A549 (cell line): ENCODE results near the gene HERPUD2. TPM values are rescaled to one million over a fixed set of nuclear protein-coding genes. Genes with fewer than 3 reads are reported as not detected.
"Not testable (repeated sequence)": the region's sequence is repeated elsewhere in the genome, so short reads cannot be mapped to it uniquely, and the experiment has no call there.

Source experiments
- ATAC-seq, 2 experiments: fragments of 200-7000 bp in 1 of 2; fragments of >200 bp in 1 of 2; cut with Nextera tagmentation in 1 of 2; cut with Tn5 transposase in 1 of 2; 3 replicates each; pipeline versions ENCODE4 v1.8.0 to v1.9.1; 2018 to 2020; ENCODE audit warnings: mild to moderate bottlenecking in 1 of 2, moderate library complexity in 1 of 2
- CTCF ChIA-PET: fragments of 300-600 bp; sonication (Branson Sonifier 250); formaldehyde crosslinking; extraction: SDS; loops from one replicate; lab custom pipeline; 2021; ENCODE audit warnings: antibody characterized with exemption, inconsistent platforms; lab: Yijun Ruan, JAX
- POLR2A ChIA-PET: fragments of 350-600 bp; formaldehyde crosslinking; extraction: SDS; loops from one replicate; lab custom pipeline; 2021; ENCODE audit warnings: antibody characterized with exemption, inconsistent platforms; lab: Yijun Ruan, JAX
- DNase-seq, 2 experiments: peaks; one replicate each; pipeline versions ENCODE4 v3.0.0 to v3.0.0-alpha.2; 2011 to 2016; ENCODE audit warnings: low read depth in 1 of 2, low spot score in 1 of 2
- FAIRE-seq: peaks from 2 replicates; lab custom pipeline; 2011; peaks lifted over from hg19 to GRCh38; lab: Jason Lieb, UNC
- H3K27ac ChIP-seq, 2 experiments: fragments of >200 bp; sonication (Bioruptor Twin); formaldehyde crosslinking; 3 replicates each; pipeline ENCODE4 v1.5.1; 2016 to 2017
- H3K4me1 ChIP-seq: fragments of >200 bp; sonication (Bioruptor Twin); formaldehyde crosslinking; 3 replicates; pipeline ENCODE4 v1.6.1; 2016
- H3K4me2 ChIP-seq: fragments of >200 bp; sonication (Bioruptor Twin); formaldehyde crosslinking; 3 replicates; pipeline ENCODE4 v1.6.1; 2016
- H3K4me3 ChIP-seq: fragments of >200 bp; sonication (Bioruptor Twin); formaldehyde crosslinking; 3 replicates; pipeline ENCODE4 v1.5.1; 2016
- H3K9me3 ChIP-seq: fragments of >200 bp; sonication (Bioruptor Twin); formaldehyde crosslinking; 3 replicates; pipeline ENCODE4 v1.6.1; 2016
- CHD2 ChIP-seq: fragments of 150-350 bp; IDR thresholded peaks from 2 replicates; pipeline ENCODE4 v1.6.1; 2014; ENCODE audit warnings: low read length; ENCODE audit not compliant: partially characterized antibody
- CHD4 ChIP-seq: fragments of 200-600 bp; sonication (generic); IDR thresholded peaks from 2 replicates; pipeline ENCODE4 v1.6.1; 2016; ENCODE audit warnings: antibody characterized with exemption, mild to moderate bottlenecking, borderline replicate concordance
- CTCF ChIP-seq: fragments of >200 bp; sonication (Bioruptor Twin); formaldehyde crosslinking; IDR thresholded peaks from 3 replicates; pipeline ENCODE4 v1.5.1; 2016
- EHMT2 ChIP-seq: fragments of 200-600 bp; sonication (generic); IDR thresholded peaks from 2 replicates; pipeline ENCODE4 v1.6.1; 2016; ENCODE audit warnings: antibody characterized with exemption, low read depth, mild to moderate bottlenecking, moderate library complexity
- ESRRA ChIP-seq: fragments of 150-350 bp; IDR thresholded peaks from 2 replicates; pipeline ENCODE4 v1.6.1; 2014; ENCODE audit warnings: mild to moderate bottlenecking, low read length, borderline replicate concordance
- FOSL2 ChIP-seq, 2 experiments: fragments of 450-650 bp in 1 of 2; fragments of >200 bp in 1 of 2; sonication (Bioruptor Twin) in 1 of 2; formaldehyde crosslinking; IDR thresholded peaks; 2 replicates each; pipeline versions ENCODE4 v1.5.0 to v1.6.1; 2016 to 2020; ENCODE audit warnings: mild to moderate bottlenecking in 1 of 2, moderate library complexity in 1 of 2
- GATA3 ChIP-seq: IDR thresholded peaks from 2 replicates; pipeline ENCODE4 v1.6.1; 2012; ENCODE audit warnings: borderline replicate concordance
- HDAC2 ChIP-seq: fragments of 200-600 bp; sonication (generic); IDR thresholded peaks from 2 replicates; pipeline ENCODE4 v1.6.1; 2016
- HOXA7 ChIP-seq: fragments of 250-450 bp; sonication (Bioruptor Pico); IDR thresholded peaks from 2 replicates; pipeline ENCODE4 v1.5.0; 2020; ENCODE audit warnings: mild to moderate bottlenecking, moderate library complexity
- JUNB ChIP-seq: fragments of >200 bp; sonication (Bioruptor Twin); formaldehyde crosslinking; IDR thresholded peaks from 2 replicates; pipeline ENCODE4 v1.6.1; 2016
- KDM1A ChIP-seq: fragments of 200-600 bp; sonication (generic); IDR thresholded peaks from 2 replicates; pipeline ENCODE4 v1.6.1; 2016; ENCODE audit warnings: low read depth, mild to moderate bottlenecking
- KDM5A ChIP-seq: fragments of 200-600 bp; sonication (generic); IDR thresholded peaks from 2 replicates; pipeline ENCODE4 v1.6.1; 2016; ENCODE audit warnings: antibody characterized with exemption, mild to moderate bottlenecking
- MAFK ChIP-seq: fragments of 450-650 bp; IDR thresholded peaks from 2 replicates; pipeline ENCODE4 v1.6.1; 2014; ENCODE audit not compliant: partially characterized antibody
- MAX ChIP-seq: IDR thresholded peaks from 2 replicates; pipeline ENCODE4 v1.6.1; 2012
- NFE2L2 ChIP-seq: fragments of 150-350 bp; conservative IDR thresholded peaks from 2 replicates; pipeline ENCODE4 v1.6.1; 2014; ENCODE audit warnings: low read length
- POLR2AphosphoS2 ChIP-seq: conservative IDR thresholded peaks from 2 replicates; pipeline ENCODE4 v1.6.1; 2012; ENCODE audit warnings: low read length, improper control_type of control experiment, inconsistent platforms
- RARB ChIP-seq: fragments of 250-450 bp; sonication (Bioruptor Pico); IDR thresholded peaks from 2 replicates; pipeline ENCODE4 v1.8.0; 2021; ENCODE audit warnings: mild to moderate bottlenecking, moderate library complexity
- RFX5 ChIP-seq: fragments of 450-650 bp; IDR thresholded peaks from 2 replicates; pipeline ENCODE4 v1.7.1; 2014; ENCODE audit warnings: antibody characterized with exemption, mild to moderate bottlenecking, moderate library complexity
- SMC3 ChIP-seq: fragments of >200 bp; sonication (Bioruptor Twin); formaldehyde crosslinking; IDR thresholded peaks from 3 replicates; pipeline ENCODE4 v1.6.1; 2018; ENCODE audit warnings: inconsistent platforms
- TFCP2L1 ChIP-seq: fragments of 250-450 bp; sonication (Bioruptor Pico); IDR thresholded peaks from 2 replicates; pipeline ENCODE4 v1.5.0; 2021; ENCODE audit warnings: mild to moderate bottlenecking
- TP53 ChIP-seq: fragments of 250-450 bp; sonication (Bioruptor Pico); IDR thresholded peaks from 2 replicates; pipeline ENCODE4 v1.5.0; 2021; ENCODE audit warnings: mild to moderate bottlenecking, moderate library complexity
- ZC3H11A ChIP-seq: fragments of 450-650 bp; IDR thresholded peaks from 2 replicates; pipeline ENCODE4 v1.6.1; 2014; ENCODE audit warnings: antibody characterized with exemption, mild to moderate bottlenecking
- ZSCAN20 ChIP-seq: fragments of 250-450 bp; sonication (Bioruptor Pico); IDR thresholded peaks from 2 replicates; pipeline ENCODE4 v1.8.0; 2022; ENCODE audit warnings: mild to moderate bottlenecking, moderate library complexity
- WGBS: methylation state at CpG from one replicate; pipeline ENCODE4 v1.1.6; 2017; ENCODE audit errors: missing lambda C conversion rate; 5-methylcytosine and 5-hydroxymethylcytosine counted together
- polyA plus RNA-seq, 4 experiments: library from polyadenylated mRNA; depleted of rRNA in 3 of 4; stranded (reverse); fragments of >200 nt; fragmentation: RNase III in 1 of 4; extraction: RNeasy Plus Mini Kit Qiagen cat#74134 plus additional on column Dnase treatment in 1 of 4; gene quantifications; 2 replicates in 3 of 4; 3 replicates in 1 of 4; pipeline ENCODE4 v1.2.3, GENCODE V29; 2011 to 2017
- TF ChIP-seq, protein P1 (sequence below): fragments of 200-600 bp; sonication (generic); IDR thresholded peaks from 2 replicates; pipeline ENCODE4 v1.6.1; 2016; ENCODE audit warnings: antibody characterized with exemption, mild to moderate bottlenecking, moderate library complexity

The HERPUD2 gene
- polyA plus RNA-seq, 2 of the 4 experiments (the other 2 are of a cell fraction), result 13.2 to 34.8 TPM

- 93% methylated on average over 3 of the region's 3 CpGs for WGBS
- Histone ChIP-seq H3K4me2 (no peak overlapping the region), H3K27ac (no peak overlapping the region), H3K4me1 (no peaks in the 10 kb centered on the region), H3K9me3 (no peaks in the 10 kb centered on the region), H3K4me3 (no peak overlapping the region)
- ATAC-seq (no peak), FAIRE-seq (no peak), DNase-seq (no peak)
- CTCF ChIA-PET, result no interaction called here
- TF ChIP-seq MAX (no peak), POLR2AphosphoS2 (no peak), JUNB (no peak), EHMT2 (no peak), HDAC2 (no peak), HOXA7 (no peak), KDM5A (no peak), TP53 (no peak), CHD4 (no peak), ESRRA (no peak), CHD2 (no peak), KDM1A (no peak), RARB (CRISPR knock-in tag) (no peak), SMC3 (no peak), FOSL2 (IDR thresholded peaks at IDR 0.05) (no peak), FOSL2 (CRISPR knock-in tag; IDR thresholded peaks at IDR 0.05) (no peak), TFCP2L1 (CRISPR knock-in tag) (no peak), CTCF (no peak), GATA3 (no peak)
- POLR2A ChIA-PET, result interaction anchor here (0.6 kb wide), 1 partner anchor 11 kb away, joined by 3 read pairs; no protein-coding TSS in a partner anchor
Observed at GRCh38 chr7:35677582-35678356, 17.2 kb downstream of the HERPUD2 start.

GRCh38 chr7:35676211-35676610 lies 18.7 kb downstream of the HERPUD2 start:
- CTCF ChIA-PET, result interaction anchor here (0.6 to 1.7 kb wide), 2 partner anchors 10 to 29 kb away, joined by 3 read pairs; no protein-coding TSS in a partner anchor
- peaks cover 4% of the 10 kb centered on the region for H3K4me1 ChIP-seq
- H3K9me3 ChIP-seq, result no peaks in the 10 kb centered on the region
- FAIRE-seq (no peak), ATAC-seq (no peak), DNase-seq (no peak)
- no peak overlapping the region for H3K4me2 ChIP-seq
- no peak for TF ChIP-seq ZC3H11A
- no peak for TF ChIP-seq RARB (CRISPR knock-in tag)
- no peak for TF ChIP-seq KDM5A
- WGBS, result 88% methylated on average over 1 of the region's 1 CpG
- H3K27ac ChIP-seq, result no peak overlapping the region
- H3K4me3 ChIP-seq, result no peak overlapping the region
- POLR2A ChIA-PET, result no interaction called here

- FAIRE-seq (no peak), ATAC-seq (no peak), DNase-seq (no peak)
- H3K27ac ChIP-seq, result peak overlapping the region; percentile 1 to 17; a peak in 1 of 6 replicates
- ChIA-PET CTCF (interaction anchor here (0.6 to 1.7 kb wide), 2 partner anchors 39 to 153 kb away, joined by 3 read pairs; no protein-coding TSS in a partner anchor), POLR2A (no interaction called here)
- H3K4me3 ChIP-seq, result no peak overlapping the region
- peaks cover 10% of the 10 kb centered on the region for H3K4me1 ChIP-seq
- H3K9me3 ChIP-seq, result no peaks in the 10 kb centered on the region
- H3K4me2 ChIP-seq, result peak overlapping the region; percentile 24; the same call in 2 of the 3 replicates
- 66% methylated on average over 3 of the region's 3 CpGs for WGBS
- peak; percentile 68 for TF ChIP-seq MAFK
- no peak for TF ChIP-seq RARB (CRISPR knock-in tag)
- TF ChIP-seq NFE2L2, result 0 out of 2 replicates have a peak, but pooled peaks have one; percentile 17
- TF ChIP-seq, protein P1, sequence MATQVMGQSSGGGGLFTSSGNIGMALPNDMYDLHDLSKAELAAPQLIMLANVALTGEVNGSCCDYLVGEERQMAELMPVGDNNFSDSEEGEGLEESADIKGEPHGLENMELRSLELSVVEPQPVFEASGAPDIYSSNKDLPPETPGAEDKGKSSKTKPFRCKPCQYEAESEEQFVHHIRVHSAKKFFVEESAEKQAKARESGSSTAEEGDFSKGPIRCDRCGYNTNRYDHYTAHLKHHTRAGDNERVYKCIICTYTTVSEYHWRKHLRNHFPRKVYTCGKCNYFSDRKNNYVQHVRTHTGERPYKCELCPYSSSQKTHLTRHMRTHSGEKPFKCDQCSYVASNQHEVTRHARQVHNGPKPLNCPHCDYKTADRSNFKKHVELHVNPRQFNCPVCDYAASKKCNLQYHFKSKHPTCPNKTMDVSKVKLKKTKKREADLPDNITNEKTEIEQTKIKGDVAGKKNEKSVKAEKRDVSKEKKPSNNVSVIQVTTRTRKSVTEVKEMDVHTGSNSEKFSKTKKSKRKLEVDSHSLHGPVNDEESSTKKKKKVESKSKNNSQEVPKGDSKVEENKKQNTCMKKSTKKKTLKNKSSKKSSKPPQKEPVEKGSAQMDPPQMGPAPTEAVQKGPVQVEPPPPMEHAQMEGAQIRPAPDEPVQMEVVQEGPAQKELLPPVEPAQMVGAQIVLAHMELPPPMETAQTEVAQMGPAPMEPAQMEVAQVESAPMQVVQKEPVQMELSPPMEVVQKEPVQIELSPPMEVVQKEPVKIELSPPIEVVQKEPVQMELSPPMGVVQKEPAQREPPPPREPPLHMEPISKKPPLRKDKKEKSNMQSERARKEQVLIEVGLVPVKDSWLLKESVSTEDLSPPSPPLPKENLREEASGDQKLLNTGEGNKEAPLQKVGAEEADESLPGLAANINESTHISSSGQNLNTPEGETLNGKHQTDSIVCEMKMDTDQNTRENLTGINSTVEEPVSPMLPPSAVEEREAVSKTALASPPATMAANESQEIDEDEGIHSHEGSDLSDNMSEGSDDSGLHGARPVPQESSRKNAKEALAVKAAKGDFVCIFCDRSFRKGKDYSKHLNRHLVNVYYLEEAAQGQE, result no peak
- no peak for TF ChIP-seq RFX5
- no peak for TF ChIP-seq ZSCAN20 (CRISPR knock-in tag)
Observed at GRCh38 chr7:35670856-35671569, 23.9 kb downstream of the HERPUD2 start.

DNA sequence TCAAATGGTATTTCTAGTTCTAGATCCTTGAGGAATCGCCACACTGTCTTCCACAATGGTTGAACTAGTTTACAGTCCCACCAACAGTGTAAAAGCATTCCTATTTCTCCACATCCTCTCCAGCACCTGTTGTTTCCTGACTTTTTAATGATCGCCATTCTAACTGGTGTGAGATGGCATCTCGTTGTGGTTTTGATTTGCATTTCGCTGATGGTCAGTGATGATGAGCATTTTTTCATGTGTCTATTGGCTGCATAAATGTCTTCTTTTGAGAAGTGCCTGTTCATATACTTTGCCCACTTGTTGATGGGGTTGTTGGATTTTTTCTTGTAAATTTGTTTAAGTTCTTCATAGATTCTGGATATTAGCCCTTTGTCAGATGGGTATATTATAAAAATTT lies 34.5 kb downstream of the HERPUD2 start:
- H3K27ac ChIP-seq, FAIRE-seq, H3K4me2 ChIP-seq, CTCF ChIA-PET, DNase-seq, H3K4me3 ChIP-seq, POLR2A ChIA-PET, ATAC-seq, H3K4me1 ChIP-seq, H3K9me3 ChIP-seq: not testable (repeated sequence)
- WGBS, result 95% methylated on average over 4 of the region's 4 CpGs
